T-helper 17 cell (primary cell): ENCODE results near the gene RAB27B. TPM values are rescaled to one million over a fixed set of nuclear protein-coding genes. Genes with fewer than 3 reads are reported as not detected.

Experiments
- ATAC-seq: fragments of 150-1000 bp; cut with Tn5 transposase; 2 replicates; pipeline ENCODE4 v1.10.0; 2021; ENCODE audit warnings: mild to moderate bottlenecking, moderate library complexity
- DNase-seq, 3 donors: peaks; one replicate each; pipeline versions ENCODE4 v3.0.0 to v3.0.0-alpha.2; 2020 to 2021
- H3K9me3 ChIP-seq: one replicate; pipeline ENCODE4 v1.7.0; 2013; ENCODE audit warnings: low read length, mild to moderate bottlenecking; ENCODE audit not compliant: control insufficient read depth, poor library complexity, severe bottlenecking
- H3K27ac Mint-ChIP-seq: one replicate; pipeline ENCODE4 v1.8.0; 2022; ENCODE audit warnings: mild to moderate bottlenecking, moderate library complexity, mixed read lengths
- H3K27me3 Mint-ChIP-seq: one replicate; pipeline ENCODE4 v1.8.0; 2022; ENCODE audit warnings: mixed read lengths
- H3K36me3 Mint-ChIP-seq: one replicate; pipeline ENCODE4 v1.8.0; 2022; ENCODE audit warnings: low read depth, mixed read lengths
- H3K4me1 Mint-ChIP-seq: one replicate; pipeline ENCODE4 v1.8.0; 2022; ENCODE audit warnings: mild to moderate bottlenecking, mixed read lengths
- H3K4me3 Mint-ChIP-seq: one replicate; pipeline ENCODE4 v1.8.0; 2022; ENCODE audit warnings: mild to moderate bottlenecking, moderate library complexity, mixed read lengths
- total RNA-seq, 4 donors: library from RNA in 2 of 4; stranded (reverse) in 2 of 4; gene quantifications; one replicate each; pipeline ENCODE4 v1.2.3 and lab custom pipeline; 2022 to 2026

RAB27B gene
- total RNA-seq, 2 donors from 2014 or later = 3.5 to 30.6 TPM

GRCh38 chr18:54856105-54856646 is 27.9 kb downstream of the RAB27B start:
- peaks cover 16% of the 10 kb centered on the region for H3K4me1 Mint-ChIP-seq
- no peak overlapping the region for H3K27ac Mint-ChIP-seq
- DNase-seq (no peak), ATAC-seq (no peak)
- H3K9me3 ChIP-seq = no peaks in the 10 kb centered on the region
- no peaks in the 10 kb centered on the region for H3K36me3 Mint-ChIP-seq
- H3K27me3 Mint-ChIP-seq = no peaks in the 10 kb centered on the region
- no peak overlapping the region for H3K4me3 Mint-ChIP-seq

- no peaks in the 10 kb centered on the region for H3K9me3 ChIP-seq
- no peaks in the 10 kb centered on the region for H3K36me3 Mint-ChIP-seq
- DNase-seq (no peak), ATAC-seq (no peak)
- no peaks in the 10 kb centered on the region for H3K27me3 Mint-ChIP-seq
- peaks cover 16% of the 10 kb centered on the region for H3K4me1 Mint-ChIP-seq
- no peak overlapping the region for H3K27ac Mint-ChIP-seq
- no peak overlapping the region for H3K4me3 Mint-ChIP-seq
Observed at GRCh38 chr18:54857499-54857898, 29.2 kb downstream of the RAB27B start.

- no peaks in the 10 kb centered on the region for H3K9me3 ChIP-seq
- no peak for DNase-seq
- Mint-ChIP-seq H3K4me3 (no peak overlapping the region), H3K4me1 (peaks cover 6% of the 10 kb centered on the region), H3K27me3 (no peaks in the 10 kb centered on the region), H3K27ac (no peak overlapping the region), H3K36me3 (no peaks in the 10 kb centered on the region)
- ATAC-seq = no peak
Observed at GRCh38 chr18:54859667-54860421, 31.6 kb downstream of the RAB27B start.

- peaks cover 6% of the 10 kb centered on the region for H3K4me1 Mint-ChIP-seq
- H3K27me3 Mint-ChIP-seq = no peaks in the 10 kb centered on the region
- no peaks in the 10 kb centered on the region for H3K36me3 Mint-ChIP-seq
- no peaks in the 10 kb centered on the region for H3K9me3 ChIP-seq
- ATAC-seq (no peak), DNase-seq (no peak)
- no peak overlapping the region for H3K27ac Mint-ChIP-seq
- H3K4me3 Mint-ChIP-seq = no peak overlapping the region
Observed at GRCh38 chr18:54860941-54861340, 32.7 kb downstream of the RAB27B start.

GRCh38 chr18:54867131-54867530 is 38.9 kb downstream of the RAB27B start:
- ATAC-seq = no peak
- Mint-ChIP-seq H3K27ac (no peak overlapping the region), H3K27me3 (no peaks in the 10 kb centered on the region), H3K36me3 (peaks cover 2% of the 10 kb centered on the region), H3K4me3 (no peak overlapping the region), H3K4me1 (no peaks in the 10 kb centered on the region)
- H3K9me3 ChIP-seq = no peaks in the 10 kb centered on the region
- DNase-seq = no peak

GRCh38 chr18:54871231-54871630 is 43.0 kb downstream of the RAB27B start:
- H3K4me1 Mint-ChIP-seq = peaks cover 4% of the 10 kb centered on the region
- peaks cover 2% of the 10 kb centered on the region for H3K36me3 Mint-ChIP-seq
- ATAC-seq = no peak
- H3K27me3 Mint-ChIP-seq = no peaks in the 10 kb centered on the region
- no peak overlapping the region for H3K27ac Mint-ChIP-seq
- no peak overlapping the region for H3K4me3 Mint-ChIP-seq
- no peak for DNase-seq
- H3K9me3 ChIP-seq = no peaks in the 10 kb centered on the region

GRCh38 chr18:54872681-54873080 is 44.4 kb downstream of the RAB27B start:
- H3K4me1 Mint-ChIP-seq = peaks cover 4% of the 10 kb centered on the region
- no peak overlapping the region for H3K27ac Mint-ChIP-seq
- no peaks in the 10 kb centered on the region for H3K36me3 Mint-ChIP-seq
- H3K27me3 Mint-ChIP-seq = no peaks in the 10 kb centered on the region
- no peaks in the 10 kb centered on the region for H3K9me3 ChIP-seq
- DNase-seq (no peak), ATAC-seq (no peak)
- H3K4me3 Mint-ChIP-seq = peak overlapping the region; percentile 31

GRCh38 chr18:54873884-54874255 is 45.6 kb downstream of the RAB27B start:
- no peak for ATAC-seq
- no peak for DNase-seq
- no peaks in the 10 kb centered on the region for H3K9me3 ChIP-seq
- no peak overlapping the region for H3K27ac Mint-ChIP-seq
- no peaks in the 10 kb centered on the region for H3K27me3 Mint-ChIP-seq
- H3K36me3 Mint-ChIP-seq = no peaks in the 10 kb centered on the region
- H3K4me1 Mint-ChIP-seq = peaks cover 4% of the 10 kb centered on the region
- H3K4me3 Mint-ChIP-seq = no peak overlapping the region

- no peaks in the 10 kb centered on the region for H3K27me3 Mint-ChIP-seq
- no peak overlapping the region for H3K27ac Mint-ChIP-seq
- peaks cover 4% of the 10 kb centered on the region for H3K4me1 Mint-ChIP-seq
- H3K9me3 ChIP-seq = no peaks in the 10 kb centered on the region
- peaks cover 2% of the 10 kb centered on the region for H3K36me3 Mint-ChIP-seq
- DNase-seq (no peak), ATAC-seq (no peak)
- no peak overlapping the region for H3K4me3 Mint-ChIP-seq
Observed at GRCh38 chr18:54875063-54875462, 46.8 kb downstream of the RAB27B start.

- peaks cover 4% of the 10 kb centered on the region for H3K4me1 Mint-ChIP-seq
- ATAC-seq (no peak), DNase-seq (no peak)
- no peaks in the 10 kb centered on the region for H3K27me3 Mint-ChIP-seq
- H3K36me3 Mint-ChIP-seq = peaks cover 2% of the 10 kb centered on the region
- H3K9me3 ChIP-seq = no peaks in the 10 kb centered on the region
- no peak overlapping the region for H3K27ac Mint-ChIP-seq
- H3K4me3 Mint-ChIP-seq = no peak overlapping the region
Observed at GRCh38 chr18:54877076-54877475, 48.8 kb downstream of the RAB27B start.

GRCh38 chr18:54878159-54878622 is 49.9 kb downstream of the RAB27B start:
- no peaks in the 10 kb centered on the region for H3K27me3 Mint-ChIP-seq
- peaks cover 2% of the 10 kb centered on the region for H3K36me3 Mint-ChIP-seq
- H3K4me1 Mint-ChIP-seq = peaks cover 2% of the 10 kb centered on the region
- ATAC-seq (no peak), DNase-seq (no peak)
- no peak overlapping the region for H3K27ac Mint-ChIP-seq
- no peak overlapping the region for H3K4me3 Mint-ChIP-seq
- H3K9me3 ChIP-seq = no peaks in the 10 kb centered on the region

GRCh38 chr18:54878659-54879358 is 50.5 kb downstream of the RAB27B start:
- no peak overlapping the region for H3K27ac Mint-ChIP-seq
- DNase-seq (no peak), ATAC-seq (no peak)
- H3K36me3 Mint-ChIP-seq = peaks cover 2% of the 10 kb centered on the region
- H3K27me3 Mint-ChIP-seq = no peaks in the 10 kb centered on the region
- no peak overlapping the region for H3K4me3 Mint-ChIP-seq
- H3K9me3 ChIP-seq = no peaks in the 10 kb centered on the region
- H3K4me1 Mint-ChIP-seq = no peaks in the 10 kb centered on the region

GRCh38 chr18:54879691-54880090 is 51.4 kb downstream of the RAB27B start:
- Mint-ChIP-seq H3K4me3 (no peak overlapping the region), H3K4me1 (no peaks in the 10 kb centered on the region), H3K36me3 (peaks cover 2% of the 10 kb centered on the region), H3K27me3 (no peaks in the 10 kb centered on the region), H3K27ac (no peak overlapping the region)
- no peak for ATAC-seq
- no peak for DNase-seq
- H3K9me3 ChIP-seq = no peaks in the 10 kb centered on the region
